ENCODE measurements around the gene MARCHF2.

The MARCHF2 gene

DNA sequence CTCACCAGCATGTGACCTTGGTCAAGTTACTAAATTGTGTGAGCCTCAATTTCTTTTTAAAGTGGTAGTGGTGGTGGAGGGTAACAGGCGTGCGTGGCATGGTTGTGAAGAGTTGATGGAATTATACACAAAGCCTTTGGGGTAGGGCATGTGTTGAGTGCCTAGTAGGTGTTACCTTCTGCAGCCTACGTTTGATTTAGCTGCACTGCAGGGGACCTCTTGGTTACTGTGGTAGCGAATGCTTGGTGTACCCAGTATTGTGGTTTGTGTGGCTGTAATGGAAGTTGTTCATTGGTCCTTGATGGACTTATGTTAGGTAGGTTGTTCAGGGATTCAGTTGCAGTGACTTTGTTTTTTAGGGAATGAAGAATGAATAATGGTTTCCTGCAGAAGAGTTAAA is 64.8 kb downstream of the MARCHF2 start:
- DNase-seq (ENCODE audit: low read depth, low spot score): no peak
- TF ChIP-seq, protein P1, sequence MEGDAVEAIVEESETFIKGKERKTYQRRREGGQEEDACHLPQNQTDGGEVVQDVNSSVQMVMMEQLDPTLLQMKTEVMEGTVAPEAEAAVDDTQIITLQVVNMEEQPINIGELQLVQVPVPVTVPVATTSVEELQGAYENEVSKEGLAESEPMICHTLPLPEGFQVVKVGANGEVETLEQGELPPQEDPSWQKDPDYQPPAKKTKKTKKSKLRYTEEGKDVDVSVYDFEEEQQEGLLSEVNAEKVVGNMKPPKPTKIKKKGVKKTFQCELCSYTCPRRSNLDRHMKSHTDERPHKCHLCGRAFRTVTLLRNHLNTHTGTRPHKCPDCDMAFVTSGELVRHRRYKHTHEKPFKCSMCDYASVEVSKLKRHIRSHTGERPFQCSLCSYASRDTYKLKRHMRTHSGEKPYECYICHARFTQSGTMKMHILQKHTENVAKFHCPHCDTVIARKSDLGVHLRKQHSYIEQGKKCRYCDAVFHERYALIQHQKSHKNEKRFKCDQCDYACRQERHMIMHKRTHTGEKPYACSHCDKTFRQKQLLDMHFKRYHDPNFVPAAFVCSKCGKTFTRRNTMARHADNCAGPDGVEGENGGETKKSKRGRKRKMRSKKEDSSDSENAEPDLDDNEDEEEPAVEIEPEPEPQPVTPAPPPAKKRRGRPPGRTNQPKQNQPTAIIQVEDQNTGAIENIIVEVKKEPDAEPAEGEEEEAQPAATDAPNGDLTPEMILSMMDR (IDR thresholded peaks at IDR 0.05; ENCODE audit: insufficient read depth, low read length, missing control alignments): no peak
- ChIA-PET POLR2A (interaction anchor here (0.6 kb wide), 1 partner anchor 66 kb away, joined by 3 read pairs; no protein-coding TSS in a partner anchor), CTCF (interaction anchor here (1.3 kb wide), 1 partner anchor 28 kb away, joined by 3 read pairs; no protein-coding TSS in a partner anchor)
- H3K4me3 ChIP-seq (ENCODE audit: low read depth, low read length): no peak overlapping the region

DNA sequence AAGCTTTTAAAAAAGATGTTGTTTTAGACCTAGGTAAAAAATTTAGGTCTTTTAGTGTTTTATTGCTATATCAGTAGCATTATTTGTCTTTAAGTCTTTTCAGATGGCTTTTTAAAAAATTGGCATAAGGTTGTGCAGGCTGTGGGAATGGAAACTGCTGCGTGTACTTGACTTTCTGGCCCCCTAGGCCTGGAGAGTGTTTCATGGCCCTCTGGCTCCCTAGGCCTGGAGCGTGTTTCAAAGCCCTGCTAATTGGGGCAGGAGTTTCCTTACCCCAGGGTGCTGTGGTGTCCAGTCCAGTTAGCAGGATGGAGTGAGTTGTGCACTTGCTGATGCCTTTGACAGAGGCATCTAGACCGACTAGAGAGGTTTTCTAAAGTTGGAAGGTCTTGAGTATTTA is 65.5 kb downstream of the MARCHF2 start:
- H3K4me3 ChIP-seq (ENCODE audit: low read depth, low read length): no peak overlapping the region
- DNase-seq (ENCODE audit: low read depth, low spot score): no peak
- POLR2A ChIA-PET: interaction anchor here (0.6 kb wide), 1 partner anchor 65 kb away, joined by 3 read pairs; no protein-coding TSS in a partner anchor
- TF ChIP-seq, protein P1 (IDR thresholded peaks at IDR 0.05; ENCODE audit: insufficient read depth, low read length, missing control alignments): no peak
- CTCF ChIA-PET: interaction anchor here (0.6 to 1.3 kb wide), 3 partner anchors 8 to 125 kb away, joined by 3 read pairs; no protein-coding TSS in a partner anchor

DNA sequence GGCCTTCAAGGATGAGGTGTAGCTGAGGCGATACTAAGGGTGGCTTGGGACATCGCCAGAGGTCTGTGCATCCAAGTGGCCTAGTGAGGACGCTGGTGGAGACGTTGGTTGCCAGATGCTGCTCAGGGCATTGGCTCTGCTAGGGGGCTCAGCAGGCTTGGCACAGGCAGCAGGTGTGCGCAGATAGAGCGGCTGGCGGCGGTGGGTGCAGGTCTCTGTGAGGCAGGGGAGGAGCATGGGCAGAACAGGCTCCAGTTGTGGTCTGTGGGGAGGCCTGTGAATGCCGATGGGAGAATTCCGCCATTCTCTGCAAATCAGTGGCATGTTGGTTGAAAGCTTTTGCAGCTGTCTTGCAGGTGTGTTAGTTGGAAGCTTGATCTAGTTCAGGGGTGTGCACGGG is 68.1 kb downstream of the MARCHF2 start:
- TF ChIP-seq, protein P1 (IDR thresholded peaks at IDR 0.05; ENCODE audit: insufficient read depth, low read length, missing control alignments): no peak
- H3K4me3 ChIP-seq (ENCODE audit: low read depth, low read length): no peak overlapping the region
- DNase-seq (ENCODE audit: low read depth, low spot score): no peak
- POLR2A ChIA-PET: interaction anchor here (1.3 kb wide), 1 partner anchor 14 kb away, joined by 3 read pairs; no protein-coding TSS in a partner anchor
- CTCF ChIA-PET: interaction anchor here (0.9 to 3.4 kb wide), 3 partner anchors 10 to 127 kb away, joined by 3 to 15 read pairs (median 3); no protein-coding TSS in a partner anchor

DNA sequence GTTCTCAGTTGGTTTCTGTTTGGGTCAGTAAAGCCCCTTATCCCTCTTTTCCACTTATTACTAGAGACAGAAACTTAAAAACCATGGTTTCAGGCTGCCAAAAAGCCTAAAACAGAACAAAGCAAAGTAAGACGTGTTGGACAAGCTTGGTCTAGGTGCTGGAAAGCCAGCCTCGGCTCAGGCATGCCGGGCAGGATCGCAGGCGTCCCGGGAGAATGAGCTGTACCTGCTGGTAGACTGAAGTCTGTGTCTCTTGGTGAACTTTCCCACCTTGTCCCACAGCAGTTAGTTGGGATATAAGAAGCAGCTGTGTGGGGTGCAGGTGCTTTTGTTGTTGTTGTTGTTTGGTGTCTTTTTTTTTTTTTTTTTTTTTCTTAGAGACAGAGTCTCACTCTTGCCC is 68.5 kb downstream of the MARCHF2 start:
- ChIA-PET POLR2A (interaction anchor here (1.1 to 1.3 kb wide), 2 partner anchors 13 to 20 kb away, joined by 3 read pairs; no protein-coding TSS in a partner anchor), CTCF (interaction anchor here (0.9 to 3.4 kb wide), 4 partner anchors 11 to 128 kb away, joined by 3 to 15 read pairs (median 3); partner anchors contain the start of gene MARCHF2)
- TF ChIP-seq, protein P1 (IDR thresholded peaks at IDR 0.05; ENCODE audit: insufficient read depth, low read length, missing control alignments): no peak
- DNase-seq (ENCODE audit: low read depth, low spot score): no peak
- H3K4me3 ChIP-seq (ENCODE audit: low read depth, low read length): no peak overlapping the region

DNA sequence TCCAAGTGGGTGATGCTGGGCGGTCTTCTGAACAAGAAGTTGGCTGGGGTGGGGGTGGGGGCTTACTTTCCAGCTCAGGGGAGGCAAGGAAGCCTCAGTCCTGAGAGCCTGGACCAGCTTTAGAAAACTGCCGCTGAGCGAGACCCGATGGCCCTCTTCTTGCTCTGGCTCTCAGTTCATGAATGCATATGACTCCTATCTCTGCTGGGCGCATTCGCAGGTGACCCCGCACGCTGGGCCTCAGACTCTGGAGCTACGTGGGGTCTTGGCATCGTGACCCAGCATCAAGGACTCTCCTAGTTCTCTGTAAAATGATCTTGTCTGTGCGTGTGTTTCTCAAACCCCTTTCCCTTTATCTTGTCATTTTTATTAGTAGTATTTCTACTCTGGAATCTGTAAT is 69.6 kb downstream of the MARCHF2 start:
- POLR2A ChIA-PET: interaction anchor here (1.1 to 1.3 kb wide), 2 partner anchors 12 to 21 kb away, joined by 3 read pairs; no protein-coding TSS in a partner anchor
- no peak overlapping the region for H3K4me3 ChIP-seq (ENCODE audit: low read depth, low read length)
- TF ChIP-seq, protein P1 (IDR thresholded peaks at IDR 0.05; ENCODE audit: insufficient read depth, low read length, missing control alignments): no peak
- CTCF ChIA-PET: interaction anchor here (0.9 to 3.4 kb wide), 2 partner anchors 23 to 96 kb away, joined by 3 to 15 read pairs; no protein-coding TSS in a partner anchor
- no peak for DNase-seq (ENCODE audit: low read depth, low spot score)

DNA sequence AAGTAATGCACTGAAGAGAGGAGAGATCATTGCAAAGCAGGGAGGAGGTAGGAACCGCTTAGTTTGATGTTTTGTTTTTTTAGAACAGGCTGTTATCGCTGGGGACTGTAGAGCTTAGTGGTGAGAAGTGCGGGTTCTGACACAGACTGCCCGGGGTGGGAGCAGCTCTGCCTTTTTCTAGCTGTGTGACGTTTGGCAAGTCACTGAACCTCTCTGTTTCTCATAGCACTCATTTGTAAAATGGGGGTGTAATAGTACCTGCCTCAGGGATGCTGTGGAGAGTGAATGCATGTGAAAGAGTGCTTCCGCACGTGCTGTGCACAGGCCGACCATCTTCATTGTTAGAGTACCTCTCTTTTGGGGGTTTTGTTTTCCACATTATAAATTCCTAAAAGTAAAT is 70.1 kb downstream of the MARCHF2 start:
- CTCF ChIA-PET: interaction anchor here (0.9 to 3.4 kb wide), 4 partner anchors 20 to 129 kb away, joined by 3 to 15 read pairs (median 3); no protein-coding TSS in a partner anchor
- TF ChIP-seq, protein P1 (IDR thresholded peaks at IDR 0.05; ENCODE audit: insufficient read depth, low read length, missing control alignments): no peak
- POLR2A ChIA-PET: no interaction called here
- no peak overlapping the region for H3K4me3 ChIP-seq (ENCODE audit: low read depth, low read length)
- DNase-seq (ENCODE audit: low read depth, low spot score): no peak

Measured in AG04449 (cell line).